Glutamatergic neuron (in vitro differentiated cells): Measurements from ENCODE around the gene MMP28. TPM values are rescaled to one million over a fixed set of nuclear protein-coding genes. Genes with fewer than 3 reads are reported as not detected.
A peak's percentile ranks its signal among the peaks of the same experiment; 100 is the strongest.

Experiments used
- DNase-seq: peaks from one replicate; pipeline ENCODE4 v3.0.0; 2022
- H3K27ac Mint-ChIP-seq: one replicate; pipeline ENCODE4 v1.8.0; 2020; ENCODE audit warnings: mild to moderate bottlenecking, mixed read lengths, inconsistent platforms; ENCODE audit not compliant: unreplicated experiment
- H3K27me3 Mint-ChIP-seq: one replicate; pipeline ENCODE4 v1.8.0; 2020; ENCODE audit warnings: mild to moderate bottlenecking, moderate library complexity, mixed read lengths, inconsistent platforms; ENCODE audit not compliant: unreplicated experiment
- H3K36me3 Mint-ChIP-seq: one replicate; pipeline ENCODE4 v1.8.0; 2020; ENCODE audit warnings: mild to moderate bottlenecking, mixed read lengths, inconsistent platforms; ENCODE audit not compliant: unreplicated experiment
- H3K4me1 Mint-ChIP-seq: one replicate; pipeline ENCODE4 v1.8.0; 2020; ENCODE audit warnings: mild to moderate bottlenecking, low read depth, mixed read lengths, inconsistent platforms; ENCODE audit not compliant: unreplicated experiment
- H3K4me3 Mint-ChIP-seq: one replicate; pipeline ENCODE4 v1.8.0; 2020; ENCODE audit warnings: mild to moderate bottlenecking, mixed read lengths, inconsistent platforms; ENCODE audit not compliant: unreplicated experiment
- H3K9me3 Mint-ChIP-seq: one replicate; pipeline ENCODE4 v1.8.0; 2020; ENCODE audit warnings: mild to moderate bottlenecking, moderate library complexity, mixed read lengths, inconsistent platforms; ENCODE audit not compliant: unreplicated experiment
- total RNA-seq: library from RNA; stranded (reverse); fragmentation: NEBNext Ultra II Directional; extraction: Animal tissue kit (Norgen Biotek cat#: 25700); gene quantifications from one replicate; pipeline ENCODE4 v1.2.1, GENCODE V29; 2021; ENCODE audit not compliant: unreplicated experiment
- TF ChIP-seq, protein P1 (sequence below): fragments of 200-600 bp; sonication (generic); IDR thresholded peaks from one replicate; pipeline ENCODE4 v1.5.0; 2021; ENCODE audit not compliant: partially characterized antibody, unreplicated experiment

The MMP28 gene
- total RNA-seq, 1 donor from 2014 or later: 0.49 TPM

- no peaks in the 10 kb centered on the region for H3K27me3 Mint-ChIP-seq
- TF ChIP-seq, protein P1, sequence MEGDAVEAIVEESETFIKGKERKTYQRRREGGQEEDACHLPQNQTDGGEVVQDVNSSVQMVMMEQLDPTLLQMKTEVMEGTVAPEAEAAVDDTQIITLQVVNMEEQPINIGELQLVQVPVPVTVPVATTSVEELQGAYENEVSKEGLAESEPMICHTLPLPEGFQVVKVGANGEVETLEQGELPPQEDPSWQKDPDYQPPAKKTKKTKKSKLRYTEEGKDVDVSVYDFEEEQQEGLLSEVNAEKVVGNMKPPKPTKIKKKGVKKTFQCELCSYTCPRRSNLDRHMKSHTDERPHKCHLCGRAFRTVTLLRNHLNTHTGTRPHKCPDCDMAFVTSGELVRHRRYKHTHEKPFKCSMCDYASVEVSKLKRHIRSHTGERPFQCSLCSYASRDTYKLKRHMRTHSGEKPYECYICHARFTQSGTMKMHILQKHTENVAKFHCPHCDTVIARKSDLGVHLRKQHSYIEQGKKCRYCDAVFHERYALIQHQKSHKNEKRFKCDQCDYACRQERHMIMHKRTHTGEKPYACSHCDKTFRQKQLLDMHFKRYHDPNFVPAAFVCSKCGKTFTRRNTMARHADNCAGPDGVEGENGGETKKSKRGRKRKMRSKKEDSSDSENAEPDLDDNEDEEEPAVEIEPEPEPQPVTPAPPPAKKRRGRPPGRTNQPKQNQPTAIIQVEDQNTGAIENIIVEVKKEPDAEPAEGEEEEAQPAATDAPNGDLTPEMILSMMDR: no peak
- no peak for DNase-seq
- no peaks in the 10 kb centered on the region for H3K36me3 Mint-ChIP-seq
- no peak overlapping the region for H3K4me3 Mint-ChIP-seq
- peaks cover 14% of the 10 kb centered on the region for H3K4me1 Mint-ChIP-seq
- no peak overlapping the region for H3K27ac Mint-ChIP-seq
- H3K9me3 Mint-ChIP-seq: peaks cover 1% of the 10 kb centered on the region
These were observed 20.4 kb downstream of the MMP28 start for GRCh38 chr17:35775039-35775438.

DNA sequence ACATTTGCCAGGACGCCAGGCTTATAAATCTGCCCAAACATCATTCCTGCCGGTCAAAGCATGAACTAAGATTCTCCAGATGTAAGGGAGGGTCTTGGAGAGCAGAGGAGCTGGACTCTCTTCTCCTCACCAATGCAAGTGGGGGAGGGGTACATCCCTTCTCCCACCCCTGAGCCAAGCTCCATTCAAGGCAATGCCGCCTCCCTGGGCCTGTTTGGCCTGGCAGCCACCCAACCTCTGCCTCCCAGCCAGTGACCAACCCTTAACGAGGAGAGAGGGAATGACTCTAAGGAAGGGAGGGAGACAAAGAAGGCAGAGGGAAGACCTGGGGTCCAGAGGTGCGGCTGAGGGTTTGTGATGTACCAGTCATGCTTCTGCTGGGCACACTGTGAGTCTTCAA is 20.9 kb downstream of the MMP28 start:
- TF ChIP-seq, protein P1: no peak
- no peak for DNase-seq

GRCh38 chr17:35773679-35774425 is 21.6 kb downstream of the MMP28 start:
- H3K4me3 Mint-ChIP-seq: no peak overlapping the region
- TF ChIP-seq, protein P1: no peak
- peaks cover 1% of the 10 kb centered on the region for H3K9me3 Mint-ChIP-seq
- H3K36me3 Mint-ChIP-seq: no peaks in the 10 kb centered on the region
- peaks cover 14% of the 10 kb centered on the region for H3K4me1 Mint-ChIP-seq
- H3K27ac Mint-ChIP-seq: no peak overlapping the region
- H3K27me3 Mint-ChIP-seq: no peaks in the 10 kb centered on the region
- DNase-seq: no peak

More for the DNA sequence above, 20.9 kb downstream of the MMP28 start:
- no peaks in the 10 kb centered on the region for H3K27me3 Mint-ChIP-seq
- peaks cover 14% of the 10 kb centered on the region for H3K4me1 Mint-ChIP-seq
- H3K9me3 Mint-ChIP-seq: peaks cover 1% of the 10 kb centered on the region
- H3K4me3 Mint-ChIP-seq: no peak overlapping the region
- no peak overlapping the region for H3K27ac Mint-ChIP-seq
- no peaks in the 10 kb centered on the region for H3K36me3 Mint-ChIP-seq

DNA sequence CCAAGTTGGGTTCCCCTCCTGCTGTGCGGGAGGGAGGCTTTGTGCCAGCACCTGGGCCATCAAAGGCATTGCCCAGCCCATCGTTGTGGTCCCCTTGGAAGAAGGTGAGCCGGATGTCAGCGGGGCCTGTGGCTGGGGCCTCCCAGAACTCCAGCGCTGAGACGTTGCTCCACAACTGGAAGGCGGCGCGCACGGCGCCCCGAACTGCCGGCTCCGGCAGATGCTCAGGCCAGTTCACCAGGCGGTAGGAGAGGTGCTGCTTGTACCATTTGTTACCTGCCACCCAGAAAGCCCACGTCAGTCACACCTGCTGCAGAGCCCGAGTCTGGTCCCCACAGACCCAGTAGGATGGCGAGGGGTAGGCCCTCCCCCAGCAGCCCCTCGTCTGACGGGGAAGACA is 22.3 kb downstream of the MMP28 start:
- H3K9me3 Mint-ChIP-seq: peaks cover 1% of the 10 kb centered on the region
- H3K4me3 Mint-ChIP-seq: no peak overlapping the region
- H3K4me1 Mint-ChIP-seq: peaks cover 14% of the 10 kb centered on the region
- H3K27ac Mint-ChIP-seq: no peak overlapping the region
- no peaks in the 10 kb centered on the region for H3K27me3 Mint-ChIP-seq
- H3K36me3 Mint-ChIP-seq: no peaks in the 10 kb centered on the region
- DNase-seq: no peak
- TF ChIP-seq, protein P1: no peak

- TF ChIP-seq, protein P1: peak; percentile 46
- DNase-seq: no peak
These were observed 25.4 kb downstream of the MMP28 start for GRCh38 chr17:35769895-35770486.

More at GRCh38 chr17:35769895-35770486, 25.4 kb downstream of the MMP28 start:
- Mint-ChIP-seq H3K9me3 (peaks cover 2% of the 10 kb centered on the region), H3K27me3 (peaks cover 3% of the 10 kb centered on the region), H3K27ac (no peak overlapping the region), H3K36me3 (no peaks in the 10 kb centered on the region), H3K4me3 (no peak overlapping the region), H3K4me1 (peaks cover 14% of the 10 kb centered on the region)
